Prostate gland (tissue), 2 donors: Measurements from ENCODE around the gene TECTA.

ENCODE experiments used
- CTCF ChIP-seq, 4 experiments: fragments of 200-600 bp in 2 of 4; fragments of 450-650 bp in 2 of 4; sonication (generic) in 2 of 4; IDR thresholded peaks; 1 replicate in 3 of 4; 2 replicates in 1 of 4; pipeline ENCODE4 v1.5.1; 2016 to 2019; ENCODE audit warnings: antibody characterized with exemption in 4 of 4, mild to moderate bottlenecking in 2 of 4, moderate library complexity in 2 of 4
- POLR2A ChIP-seq: fragments of 450-650 bp; IDR thresholded peaks from one replicate; pipeline ENCODE4 v1.6.1; 2016; ENCODE audit warnings: antibody characterized with exemption, mild to moderate bottlenecking
- POLR2AphosphoS5 ChIP-seq: sonication (generic); formaldehyde crosslinking; IDR thresholded peaks from one replicate; pipeline ENCODE4 v1.6.1; 2017; ENCODE audit warnings: antibody characterized with exemption

- no peak for TF ChIP-seq CTCF (IDR thresholded peaks at IDR 0.05)
- TF ChIP-seq POLR2A = no peak
- no peak for TF ChIP-seq POLR2AphosphoS5
These were observed 124.3 kb downstream of the TECTA start for GRCh38 chr11:121225382-121225781.
